ENCODE measurements around the gene PRKCZ.
"Not testable (repeated sequence)": the region's sequence is repeated elsewhere in the genome, so short reads cannot be mapped to it uniquely, and the experiment has no call there.

Gene PRKCZ

GRCh38 chr1:2136386-2137235 is 86.4 kb downstream of the PRKCZ start:
- no peak for TF ChIP-seq CTCF (IDR thresholded peaks at IDR 0.05; ENCODE audit: insufficient read depth, low read depth, low read length, missing control alignments)
- DNase-seq (ENCODE audit: low read depth) = no peak
- no peak overlapping the region for H3K4me3 ChIP-seq (ENCODE audit: low read depth, low read length)

GRCh38 chr1:2137257-2138121 is 87.3 kb downstream of the PRKCZ start:
- DNase-seq (ENCODE audit: low read depth) = no peak
- no peak overlapping the region for H3K4me3 ChIP-seq (ENCODE audit: low read depth, low read length)
- TF ChIP-seq CTCF (IDR thresholded peaks at IDR 0.05; ENCODE audit: insufficient read depth, low read depth, low read length, missing control alignments) = no peak

- not testable (repeated sequence) for DNase-seq (ENCODE audit: low read depth); H3K4me3 ChIP-seq (ENCODE audit: low read depth, low read length)
Observed at GRCh38 chr1:2139156-2139555, 88.9 kb downstream of the PRKCZ start.

DNA sequence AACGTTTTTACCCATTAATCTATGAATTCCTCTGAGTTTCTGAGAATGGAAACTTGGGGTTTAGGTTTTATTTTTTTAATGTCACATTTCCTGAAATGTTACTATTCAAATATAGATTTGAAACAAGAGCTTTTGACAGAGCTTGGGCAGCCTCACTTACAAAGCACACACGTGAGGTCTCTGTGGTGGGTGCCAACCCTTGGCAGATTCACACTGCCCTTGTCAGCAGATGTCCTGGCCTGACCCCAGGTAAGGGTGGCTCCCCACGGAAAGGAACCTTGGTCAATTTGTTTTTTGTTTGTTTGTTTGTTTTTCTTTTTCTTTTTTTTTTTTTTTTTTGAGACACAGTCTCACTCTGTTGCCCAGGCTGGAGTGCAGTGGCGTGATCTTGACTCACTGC is 90.8 kb downstream of the PRKCZ start:
- TF ChIP-seq CTCF (IDR thresholded peaks at IDR 0.05; ENCODE audit: insufficient read depth, low read depth, low read length, missing control alignments) = no peak
- H3K4me3 ChIP-seq (ENCODE audit: low read depth, low read length) = no peak overlapping the region
- DNase-seq (ENCODE audit: low read depth) = no peak

DNA sequence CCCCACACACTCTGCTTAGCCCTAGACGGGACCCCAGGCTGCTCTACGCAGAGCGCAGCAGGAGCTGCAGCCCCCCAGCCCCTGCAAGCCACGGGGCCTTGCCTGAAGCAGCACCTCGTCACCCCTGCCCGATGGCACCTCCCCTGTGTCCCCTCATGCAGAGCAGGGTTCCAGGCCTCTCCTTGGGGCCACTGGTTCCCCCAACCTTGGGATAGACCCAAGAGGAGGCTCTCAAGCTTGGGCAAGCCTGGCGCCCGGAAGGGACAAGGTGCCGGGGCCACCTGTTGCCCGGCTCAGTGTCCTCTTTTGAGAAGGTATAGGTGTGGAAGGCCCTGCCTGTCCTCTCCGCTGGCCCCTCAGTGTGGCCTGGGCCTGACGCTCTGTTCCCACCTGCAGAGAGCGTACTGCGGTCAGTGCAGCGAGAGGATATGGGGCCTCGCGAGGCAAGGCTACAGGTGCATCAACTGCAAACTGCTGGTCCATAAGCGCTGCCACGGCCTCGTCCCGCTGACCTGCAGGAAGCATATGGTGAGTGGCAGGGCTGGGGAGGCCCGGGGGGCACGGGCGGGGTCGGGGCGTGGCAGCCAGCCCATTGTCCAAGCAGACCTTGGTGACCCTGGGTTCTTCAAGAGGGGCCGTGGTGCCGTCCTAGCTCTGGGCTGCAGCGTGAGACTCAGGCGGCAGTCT is 93.7 kb downstream of the PRKCZ start:
- TF ChIP-seq CTCF (IDR thresholded peaks at IDR 0.05; ENCODE audit: insufficient read depth, low read depth, low read length, missing control alignments) = no peak
- H3K4me3 ChIP-seq (ENCODE audit: low read depth, low read length) = no peak overlapping the region
- no peak for DNase-seq (ENCODE audit: low read depth)

DNA sequence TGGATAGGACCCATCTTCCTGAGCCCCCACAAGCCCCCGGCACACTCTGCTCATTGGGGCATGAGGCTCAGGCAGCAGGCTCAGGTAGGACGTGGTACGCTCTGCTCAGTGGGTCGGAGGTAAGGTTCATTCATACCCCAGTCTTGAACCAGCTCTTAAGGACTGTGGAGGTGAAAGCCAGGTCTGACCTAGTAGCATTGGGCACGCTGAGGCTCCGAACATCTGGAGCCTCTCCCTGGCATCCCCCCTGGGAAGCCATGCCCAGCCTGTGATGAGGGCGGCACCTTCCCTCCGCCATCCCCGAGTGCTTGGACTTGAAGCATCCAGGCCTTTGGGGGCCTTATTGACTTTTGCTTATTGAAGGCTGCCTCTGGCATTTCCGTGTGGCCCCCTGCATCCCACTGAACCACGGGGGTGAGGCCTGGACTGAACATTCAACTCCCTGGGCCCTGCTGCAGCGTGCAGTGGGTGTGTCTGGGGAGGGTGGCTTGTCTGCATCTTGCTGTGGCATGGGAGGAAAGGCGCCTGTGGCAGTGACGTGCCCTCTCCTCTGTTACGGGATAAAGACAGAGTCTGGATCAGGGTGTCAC is 94.4 kb downstream of the PRKCZ start:
- no peak overlapping the region for H3K4me3 ChIP-seq (ENCODE audit: low read depth, low read length)
- TF ChIP-seq CTCF (IDR thresholded peaks at IDR 0.05; ENCODE audit: insufficient read depth, low read depth, low read length, missing control alignments) = no peak
- no peak for DNase-seq (ENCODE audit: low read depth)
